Measurements from ENCODE around the gene SNAPC2.

The SNAPC2 gene

GRCh38 chr19:7968796-7969554, 48.8 kb downstream of the SNAPC2 start:
- DNase-seq (ENCODE audit: low read depth in 2 of 2): no peak

- no peak for DNase-seq (ENCODE audit: low read depth in 2 of 2)
These were observed 49.4 kb downstream of the SNAPC2 start for GRCh38 chr19:7969555-7969939.

GRCh38 chr19:7970716-7971448, 50.7 kb downstream of the SNAPC2 start:
- no peak for DNase-seq (ENCODE audit: low read depth in 2 of 2)

GRCh38 chr19:7971553-7972520, 51.7 kb downstream of the SNAPC2 start:
- DNase-seq (ENCODE audit: low read depth in 2 of 2): no peak

Data from fibroblast of skin of left biceps (primary cell).